Activated CD4-positive, alpha-beta T cell treated with anti-CD3 and anti-CD28 coated beads, Interleukin-2, amount 10 ng/mL, durations not matched to agents 7 days and 5 days (primary cell): ENCODE measurements around the gene FA2H. TPM values are rescaled to one million over a fixed set of nuclear protein-coding genes. Genes with fewer than 3 reads are reported as not detected.
A peak's percentile ranks its signal among the peaks of the same experiment; 100 is the strongest.
"Not testable (repeated sequence)": the region's sequence is repeated elsewhere in the genome, so short reads cannot be mapped to it uniquely, and the experiment has no call there.

Source experiments
- CTCF ChIA-PET: fragments of 350-600 bp; sonication (Branson Sonifier 250); formaldehyde crosslinking; loops from one replicate; lab custom pipeline; 2021; ENCODE audit warnings: antibody characterized with exemption; lab: Charles Lee
- POLR2A ChIA-PET: fragments of 350-600 bp; sonication (Branson Sonifier 250); formaldehyde crosslinking; loops from one replicate; lab custom pipeline; 2021; ENCODE audit warnings: antibody characterized with exemption; lab: Charles Lee
- DNase-seq: peaks from one replicate; pipeline ENCODE4 v3.0.0-alpha.2; 2020
- H3K27ac Mint-ChIP-seq: one replicate; pipeline ENCODE4 v1.8.0; 2021; ENCODE audit warnings: mild to moderate bottlenecking, moderate library complexity, mixed read lengths
- H3K27me3 Mint-ChIP-seq: one replicate; pipeline ENCODE4 v1.8.0; 2021; ENCODE audit warnings: mixed read lengths
- H3K36me3 Mint-ChIP-seq: one replicate; pipeline ENCODE4 v1.8.0; 2021; ENCODE audit warnings: low read depth, mixed read lengths
- H3K4me1 Mint-ChIP-seq: one replicate; pipeline ENCODE4 v1.8.0; 2021; ENCODE audit warnings: mixed read lengths
- H3K4me3 Mint-ChIP-seq: one replicate; pipeline ENCODE4 v1.8.0; 2021; ENCODE audit warnings: mild to moderate bottlenecking, moderate library complexity, mixed read lengths
- H3K9me3 Mint-ChIP-seq: one replicate; pipeline ENCODE4 v1.8.0; 2021; ENCODE audit warnings: mixed read lengths
- total RNA-seq, 2 experiments: library from RNA; stranded (reverse); gene quantifications; one replicate each; pipeline ENCODE4 v1.2.3, GENCODE V29; 2021

Gene FA2H
- total RNA-seq, 2 experiments from 2014 or later, result 0.21 TPM; not detected in 1

DNA sequence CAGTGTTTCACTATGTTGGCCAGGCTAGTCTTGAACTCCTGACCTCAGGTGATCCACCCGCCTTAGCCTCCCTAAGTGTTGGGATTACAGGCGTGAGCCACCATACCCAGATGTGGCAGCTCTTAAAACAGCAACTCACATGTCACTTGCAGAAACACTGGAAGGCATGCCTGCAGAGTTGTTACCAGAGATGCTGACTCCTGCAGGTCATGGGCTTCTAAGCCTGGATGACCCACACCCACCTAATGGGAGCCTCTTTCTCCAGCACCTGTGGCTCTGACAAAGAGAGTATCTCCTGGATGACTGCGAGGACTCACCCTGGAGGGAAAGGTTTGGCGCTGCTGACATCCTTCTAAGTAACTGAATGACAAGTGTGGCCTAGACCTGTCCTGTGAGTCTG, 96.8 kb downstream of the FA2H start:
- Mint-ChIP-seq H3K9me3 (no peaks in the 10 kb centered on the region), H3K4me1 (no peaks in the 10 kb centered on the region), H3K27ac (no peak overlapping the region), H3K36me3 (peaks cover 44% of the 10 kb centered on the region), H3K27me3 (no peaks in the 10 kb centered on the region), H3K4me3 (no peak overlapping the region)
- DNase-seq, result no peak
- ChIA-PET POLR2A (no interaction called here), CTCF (interaction anchor here (0.6 kb wide), 2 partner anchors 8 to 81 kb away, joined by 3 read pairs; no protein-coding TSS in a partner anchor)

DNA sequence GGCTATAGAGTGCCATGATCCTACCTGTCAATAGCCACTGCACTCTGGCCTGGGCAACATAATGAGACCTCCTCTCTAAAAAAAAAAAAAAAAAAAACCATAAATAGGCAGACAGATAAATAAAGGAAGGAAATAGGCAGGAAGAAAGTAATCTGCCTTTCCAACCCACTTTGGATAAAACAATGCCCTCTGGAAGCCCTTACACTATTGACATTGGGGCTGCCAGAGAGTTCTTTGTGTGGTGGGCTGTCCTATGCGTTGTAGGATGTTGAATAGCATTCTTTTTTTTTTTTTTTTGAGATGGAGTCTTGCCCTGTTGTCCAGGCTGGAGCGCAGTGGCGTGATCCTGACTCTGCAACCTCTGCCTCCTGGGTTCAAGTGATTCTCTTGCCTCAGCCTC, 100.7 kb downstream of the FA2H start:
- Mint-ChIP-seq H3K4me1 (no peaks in the 10 kb centered on the region), H3K27me3 (no peaks in the 10 kb centered on the region), H3K36me3 (peaks cover 45% of the 10 kb centered on the region), H3K9me3 (no peaks in the 10 kb centered on the region), H3K27ac (no peak overlapping the region), H3K4me3 (no peak overlapping the region)
- no peak for DNase-seq
- ChIA-PET POLR2A (no interaction called here), CTCF (interaction anchor here (0.6 kb wide), 1 partner anchor 22 kb away, joined by 4 read pairs; no protein-coding TSS in a partner anchor)

DNA sequence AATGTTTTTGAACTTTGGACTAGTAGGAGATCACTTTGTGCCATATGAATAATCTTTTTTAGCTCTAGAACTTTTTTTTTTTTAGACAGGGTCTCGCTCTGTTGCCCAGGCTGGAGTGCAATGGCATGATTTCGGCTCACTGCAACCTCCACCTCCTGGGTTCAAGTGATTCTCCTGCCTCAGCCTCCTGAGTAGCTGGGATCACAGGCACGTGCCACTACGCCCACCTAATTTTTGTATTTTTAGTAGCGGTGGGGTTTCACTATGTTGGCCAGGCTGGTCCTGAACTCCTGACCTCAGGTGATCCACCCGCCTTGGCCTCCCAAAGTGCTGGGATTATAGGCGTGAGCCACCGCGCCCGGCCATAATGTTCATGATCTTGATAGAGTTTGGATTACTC, 105.7 kb downstream of the FA2H start:
- H3K27me3 Mint-ChIP-seq, H3K27ac Mint-ChIP-seq, DNase-seq, H3K4me3 Mint-ChIP-seq: not testable (repeated sequence)
- Mint-ChIP-seq H3K9me3 (peaks cover 10% of the 10 kb centered on the region), H3K36me3 (peaks cover 53% of the 10 kb centered on the region), H3K4me1 (peaks cover 28% of the 10 kb centered on the region)
- ChIA-PET CTCF (interaction anchor here (0.5 kb wide), 1 partner anchor 283 kb away, joined by 4 read pairs; no protein-coding TSS in a partner anchor), POLR2A (interaction anchor here (0.5 kb wide), 1 partner anchor 194 kb away, joined by 3 read pairs; no protein-coding TSS in a partner anchor)

DNA sequence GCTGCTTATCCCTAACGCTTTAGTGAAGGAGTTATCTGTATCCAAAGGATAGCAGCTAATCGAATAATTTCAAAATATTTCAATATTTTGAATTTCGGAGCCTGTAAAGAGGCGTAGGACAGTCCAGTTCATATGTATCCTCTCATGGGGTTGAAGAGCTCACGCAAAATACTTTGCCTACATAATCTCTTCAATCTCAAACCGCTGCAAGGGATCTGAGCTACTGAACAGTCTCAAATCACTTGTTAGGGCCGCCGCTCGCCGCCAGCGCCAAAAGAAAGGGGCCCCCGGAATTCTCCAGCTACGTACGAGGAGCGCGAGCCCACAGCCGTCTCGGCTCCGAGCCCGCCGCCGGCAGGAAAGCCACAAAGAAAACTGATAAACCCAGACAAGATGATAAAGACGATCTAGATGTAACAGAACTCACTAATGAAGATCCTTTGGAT, 107.3 kb downstream of the FA2H start:
- Mint-ChIP-seq H3K9me3 (peaks cover 10% of the 10 kb centered on the region), H3K4me3 (peak overlapping the region; percentile 97), H3K36me3 (peaks cover 56% of the 10 kb centered on the region), H3K4me1 (peaks cover 42% of the 10 kb centered on the region), H3K27ac (peak overlapping the region; percentile 100), H3K27me3 (no peaks in the 10 kb centered on the region)
- CTCF ChIA-PET, result interaction anchor here (0.6 to 2.1 kb wide), 9 partner anchors 13 to 910 kb away, joined by 3 to 9 read pairs (median 4); partner anchors contain the start of gene MLKL
- peak; percentile 43 for DNase-seq
- POLR2A ChIA-PET, result interaction anchor here (0.5 to 1.6 kb wide), 4 partner anchors 9 to 653 kb away, joined by 3 to 10 read pairs (median 6); partner anchors contain the start of genes GLG1 and MLKL

DNA sequence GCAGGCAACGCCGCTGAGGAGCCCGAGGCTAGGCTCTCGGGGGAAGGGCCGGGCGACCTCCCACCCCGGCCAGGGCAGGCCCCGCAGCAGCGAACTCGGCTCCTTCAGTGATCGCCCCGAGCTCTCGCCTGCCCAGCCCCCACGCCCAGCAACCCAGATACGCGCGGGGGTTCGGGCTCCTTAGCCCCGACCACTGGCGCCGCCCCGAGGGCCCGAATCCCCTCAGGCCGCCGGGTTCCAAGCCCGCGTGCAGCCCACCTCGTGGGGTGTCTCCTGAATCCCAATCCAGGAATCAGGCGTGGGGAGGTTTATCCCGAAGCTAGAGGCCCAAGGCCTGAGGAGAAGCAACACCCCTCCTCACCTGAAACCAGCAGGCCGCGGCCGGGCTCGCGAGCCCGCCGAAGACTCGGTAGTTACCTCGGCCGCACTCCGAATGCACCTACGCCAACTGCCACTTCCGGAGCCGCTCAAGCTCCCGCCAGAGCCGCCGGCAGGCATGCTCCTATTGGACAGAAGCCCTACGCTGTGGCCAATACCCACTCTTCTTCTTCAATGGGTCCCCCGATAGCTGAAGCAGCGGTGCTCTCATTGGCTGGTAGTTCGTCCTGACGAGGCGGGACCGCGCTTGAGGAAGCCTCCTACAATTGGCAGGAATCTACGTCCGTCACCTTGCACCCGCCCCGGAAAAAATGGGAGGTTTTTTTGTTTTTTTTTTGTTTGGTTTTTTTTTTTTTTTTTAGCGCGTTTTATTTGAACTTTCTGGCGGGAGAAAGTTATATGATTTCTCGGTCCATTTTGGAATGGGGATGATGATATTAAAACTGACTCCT, 108.0 kb downstream of the FA2H start, which contains the start of gene RFWD3:
Gene RFWD3 (minus strand): TSS at position 453 of the 830 bp plus-strand sequence. CDS start 5,428 bp downstream, outside the sequence.
- Mint-ChIP-seq H3K36me3 (peaks cover 55% of the 10 kb centered on the region), H3K27me3 (no peaks in the 10 kb centered on the region), H3K27ac (peak within 1 kb of the TSS; percentile 100), H3K4me1 (peaks cover 48% of the 10 kb centered on the region), H3K4me3 (peak within 1 kb of the TSS; percentile 97), H3K9me3 (peaks cover 10% of the 10 kb centered on the region)
- peak; percentile 98 for DNase-seq
- ChIA-PET CTCF (interaction anchor here (0.5 to 2.1 kb wide), 9 partner anchors 14 to 911 kb away, joined by 3 to 9 read pairs (median 4); partner anchors contain the start of gene MLKL), POLR2A (interaction anchor here (0.6 to 1.6 kb wide), 4 partner anchors 29 to 653 kb away, joined by 3 to 10 read pairs (median 6); partner anchors contain the start of genes GLG1 and MLKL)

DNA sequence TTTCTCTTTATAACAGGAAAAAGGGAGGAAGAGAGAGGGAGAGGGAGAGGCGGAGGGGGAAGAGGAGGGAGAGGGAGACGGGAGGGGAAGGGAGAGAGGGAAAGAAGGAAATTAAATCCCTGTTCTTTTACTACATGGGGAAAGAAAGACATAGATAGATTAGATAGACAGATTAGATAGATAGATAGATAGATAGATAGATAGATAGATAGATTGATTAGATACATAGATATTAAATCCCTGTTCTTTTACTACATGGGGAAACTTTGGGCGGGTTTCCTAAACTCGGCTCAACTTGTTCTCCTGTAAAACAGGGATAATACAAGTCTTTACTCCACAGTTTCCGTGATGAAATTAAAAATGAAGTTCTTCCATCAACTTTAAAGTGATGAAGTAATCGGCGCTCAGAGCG, 108.6 kb downstream of the FA2H start:
- Mint-ChIP-seq H3K4me1 (peaks cover 54% of the 10 kb centered on the region), H3K9me3 (peaks cover 10% of the 10 kb centered on the region), H3K4me3 (peak overlapping the region; percentile 97), H3K27me3 (no peaks in the 10 kb centered on the region), H3K36me3 (peaks cover 57% of the 10 kb centered on the region), H3K27ac (peak overlapping the region; percentile 100)
- POLR2A ChIA-PET, result interaction anchor here (1.0 kb wide), 1 partner anchor 30 kb away, joined by 3 read pairs; no protein-coding TSS in a partner anchor
- CTCF ChIA-PET, result interaction anchor here (2.1 kb wide), 1 partner anchor 30 kb away, joined by 9 read pairs; no protein-coding TSS in a partner anchor
- no peak for DNase-seq

Other genes starting within 250 kb of the FA2H start
- gene GLG1, start 167.7 kb downstream of the FA2H start, total RNA-seq, result 100 to 1,000 TPM; 151 to 157 TPM
- 100 to 1,000 TPM; 115 to 117 TPM for gene RFWD3, start 107.9 kb downstream of the FA2H start, total RNA-seq
- gene MLKL, start 74.0 kb downstream of the FA2H start, total RNA-seq, result 10 to 100 TPM; 36.7 to 42.0 TPM
- gene WDR59, start 210.3 kb upstream of the FA2H start, total RNA-seq, result 10 to 100 TPM; 65.8 TPM
- gene ZNRF1, start 224.2 kb upstream of the FA2H start, total RNA-seq, result 10 to 100 TPM; 16.1 to 16.3 TPM